SH-SY5Y (cell line): ENCODE data around the gene ICAM1.

Source experiments
- GATA2 ChIP-seq: IDR thresholded peaks from 2 replicates; pipeline ENCODE4 v1.6.1; 2011; ENCODE audit warnings: mild to moderate bottlenecking, low read depth, low read length
- GATA3 ChIP-seq: IDR thresholded peaks from 2 replicates; pipeline ENCODE4 v1.6.1; 2011; ENCODE audit warnings: low read depth, mild to moderate bottlenecking, low read length, moderate library complexity

- TF ChIP-seq GATA3 (no peak), GATA2 (no peak)
These were observed 54.8 kb downstream of the ICAM1 start for GRCh38 chr19:10325732-10326131.
